Measurements from ENCODE around the gene BCL2L13. TPM values are rescaled to one million over a fixed set of nuclear protein-coding genes. Genes with fewer than 3 reads are reported as not detected.

BCL2L13 gene
- total RNA-seq, 1 experiment from 2014 or later = 26.0 TPM

DNA sequence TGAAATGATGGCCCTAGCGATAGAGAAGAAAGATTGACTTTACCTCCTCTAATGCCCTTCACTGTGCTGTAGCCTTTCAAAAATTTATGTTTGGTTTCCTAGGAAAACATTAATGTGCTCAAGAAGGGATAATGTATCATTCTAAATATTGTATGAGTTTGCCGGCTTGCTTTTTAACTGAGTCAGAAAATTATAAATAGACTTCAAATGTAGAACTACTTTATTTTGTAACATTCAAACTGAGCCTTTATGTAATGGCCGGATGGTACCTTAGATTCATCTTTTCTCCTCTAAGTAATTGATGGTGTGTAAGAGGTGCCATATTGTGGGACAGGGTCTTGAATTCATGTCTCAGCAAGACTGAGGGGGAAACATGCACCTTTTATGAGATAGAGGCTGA, 78.0 kb downstream of the BCL2L13 start:
- H2BK15ac ChIP-seq (ENCODE audit: low read depth, low read length) = no peak overlapping the region
- no peak overlapping the region for H3K18ac ChIP-seq (ENCODE audit: insufficient read length, low read depth, low read length)
- peaks cover 4 to 10% of the 10 kb centered on the region in 2 experiments for H3K4me1 Mint-ChIP-seq
- H3K4me2 ChIP-seq (ENCODE audit: insufficient read depth, insufficient read length, low read length) = no peak overlapping the region
- H2AK5ac ChIP-seq (ENCODE audit: insufficient read length, low read length) = no peak overlapping the region
- no peak overlapping the region for H4K8ac ChIP-seq (replicated peaks; ENCODE audit: insufficient read length, low read depth, low read length)
- WGBS (ENCODE audit: extremely low coverage, insufficient read length, low lambda C conversion rate) = no CpG with 5 or more reads among the region's 3 CpGs
- no peak overlapping the region for H3K56ac ChIP-seq (ENCODE audit: insufficient read length, low read depth, low read length)
- H3K27ac ChIP-seq (ENCODE audit: insufficient read length, low read depth, low read length) = no peak overlapping the region
- TF ChIP-seq, protein P1, sequence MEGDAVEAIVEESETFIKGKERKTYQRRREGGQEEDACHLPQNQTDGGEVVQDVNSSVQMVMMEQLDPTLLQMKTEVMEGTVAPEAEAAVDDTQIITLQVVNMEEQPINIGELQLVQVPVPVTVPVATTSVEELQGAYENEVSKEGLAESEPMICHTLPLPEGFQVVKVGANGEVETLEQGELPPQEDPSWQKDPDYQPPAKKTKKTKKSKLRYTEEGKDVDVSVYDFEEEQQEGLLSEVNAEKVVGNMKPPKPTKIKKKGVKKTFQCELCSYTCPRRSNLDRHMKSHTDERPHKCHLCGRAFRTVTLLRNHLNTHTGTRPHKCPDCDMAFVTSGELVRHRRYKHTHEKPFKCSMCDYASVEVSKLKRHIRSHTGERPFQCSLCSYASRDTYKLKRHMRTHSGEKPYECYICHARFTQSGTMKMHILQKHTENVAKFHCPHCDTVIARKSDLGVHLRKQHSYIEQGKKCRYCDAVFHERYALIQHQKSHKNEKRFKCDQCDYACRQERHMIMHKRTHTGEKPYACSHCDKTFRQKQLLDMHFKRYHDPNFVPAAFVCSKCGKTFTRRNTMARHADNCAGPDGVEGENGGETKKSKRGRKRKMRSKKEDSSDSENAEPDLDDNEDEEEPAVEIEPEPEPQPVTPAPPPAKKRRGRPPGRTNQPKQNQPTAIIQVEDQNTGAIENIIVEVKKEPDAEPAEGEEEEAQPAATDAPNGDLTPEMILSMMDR (conservative IDR thresholded peaks at IDR 0.05) = no peak
- H3K23me2 ChIP-seq (ENCODE audit: insufficient read length, low read depth, low read length, poor library complexity, severe bottlenecking) = no peaks in the 10 kb centered on the region
- no peak overlapping the region for H4K5ac ChIP-seq (ENCODE audit: insufficient read length, low read depth, low read length)
- H3K9ac ChIP-seq (ENCODE audit: extremely low read depth, insufficient read length, low read length) = no peak overlapping the region
- no peak overlapping the region for H2BK20ac ChIP-seq (ENCODE audit: low read depth, low read length, poor library complexity, severe bottlenecking)
- H2AFZ ChIP-seq (ENCODE audit: low read length) = no peak overlapping the region
- peaks cover 0 to 3% (median 0%) of the 10 kb centered on the region in 3 experiments; a peak in 2 of 7 replicates for H3K36me3 Mint-ChIP-seq (ENCODE audit: insufficient read depth in 1 of 3, low read depth in 3 of 3)
- no peak overlapping the region for H4K91ac ChIP-seq (ENCODE audit: insufficient read length, low read depth, low read length)
- DNase-seq = no peak
- no peaks in the 10 kb centered on the region for H3K27me3 Mint-ChIP-seq (ENCODE audit: low read depth)
- no peak overlapping the region for H3K4ac ChIP-seq (ENCODE audit: low read depth, low read length)
- H3K27me3 ChIP-seq (ENCODE audit: insufficient read depth, low read length) = no peaks in the 10 kb centered on the region
- H3K4me1 ChIP-seq (ENCODE audit: insufficient read depth, low read length) = no peaks in the 10 kb centered on the region
- no peak overlapping the region for H2BK5ac ChIP-seq (ENCODE audit: insufficient read length, low read length)
- no peak overlapping the region for H3T11ph ChIP-seq (ENCODE audit: low read length)
- no peaks in the 10 kb centered on the region for H4K20me1 ChIP-seq (ENCODE audit: control insufficient read depth, insufficient read depth, insufficient read length)
- no peaks in the 10 kb centered on the region for H3K79me2 ChIP-seq (ENCODE audit: insufficient read depth, low read length)
- no peaks in the 10 kb centered on the region for H3K9me3 Mint-ChIP-seq
- no peaks in the 10 kb centered on the region for H3K9me3 ChIP-seq (ENCODE audit: control insufficient read depth, low read depth, low read length)
- no peaks in the 10 kb centered on the region for H3K79me1 ChIP-seq (ENCODE audit: insufficient read depth, low read depth, low read length, poor library complexity, severe bottlenecking)
- no peak overlapping the region for H3K4me3 Mint-ChIP-seq
- H2BK120ac ChIP-seq (ENCODE audit: low read depth, low read length, poor library complexity, severe bottlenecking) = no peak overlapping the region
- H3K23ac ChIP-seq (ENCODE audit: insufficient read length, low read depth, low read length) = no peak overlapping the region
- no peak overlapping the region for H2BK12ac ChIP-seq (ENCODE audit: insufficient read length, low read depth, low read length)
- no peak overlapping the region for H3K27ac Mint-ChIP-seq
- H3K14ac ChIP-seq (ENCODE audit: insufficient read depth, low read length) = no peak overlapping the region
